Ishikawa (cell line): ENCODE data around the gene TREM2.

Experiments used
- CEBPB ChIP-seq: IDR thresholded peaks from 2 replicates; pipeline ENCODE4 v1.6.1; 2012
- CREB1 ChIP-seq: IDR thresholded peaks from 2 replicates; pipeline ENCODE4 v1.6.1; 2012; ENCODE audit warnings: low read depth
- EGR1 ChIP-seq: IDR thresholded peaks from 2 replicates; pipeline ENCODE4 v1.6.1; 2012
- EP300 ChIP-seq: IDR thresholded peaks from 2 replicates; pipeline ENCODE4 v1.6.1; 2012; ENCODE audit warnings: borderline replicate concordance
- FOXM1 ChIP-seq: IDR thresholded peaks from 2 replicates; pipeline ENCODE4 v1.6.1; 2012; ENCODE audit warnings: low read depth, borderline replicate concordance
- NFIC ChIP-seq: IDR thresholded peaks from 2 replicates; pipeline ENCODE4 v1.6.1; 2012
- RAD21 ChIP-seq: IDR thresholded peaks from 2 replicates; pipeline ENCODE4 v1.6.1; 2012; ENCODE audit warnings: low read depth
- TAF1 ChIP-seq: IDR thresholded peaks from 2 replicates; pipeline ENCODE4 v1.6.1; 2012; ENCODE audit warnings: low read depth, mild to moderate bottlenecking
- TCF12 ChIP-seq: IDR thresholded peaks from 2 replicates; pipeline ENCODE4 v1.6.1; 2012; ENCODE audit warnings: low read depth
- TEAD4 ChIP-seq: IDR thresholded peaks from 2 replicates; pipeline ENCODE4 v1.6.1; 2012
- YY1 ChIP-seq: IDR thresholded peaks from 2 replicates; pipeline ENCODE4 v1.6.1; 2012; ENCODE audit warnings: low read depth
- ZBTB7A ChIP-seq: IDR thresholded peaks from 2 replicates; pipeline ENCODE4 v1.6.1; 2012; ENCODE audit warnings: low read depth
- TF ChIP-seq, protein P1 (sequence below): IDR thresholded peaks from 2 replicates; pipeline ENCODE4 v1.6.1; 2012
- TF ChIP-seq, protein P2 (sequence below): IDR thresholded peaks from 2 replicates; pipeline ENCODE4 v1.6.1; 2012
- TF ChIP-seq, protein P3 (sequence below): IDR thresholded peaks from 2 replicates; pipeline ENCODE4 v1.6.1; 2012; ENCODE audit warnings: low read depth, mild to moderate bottlenecking

TREM2 gene

DNA sequence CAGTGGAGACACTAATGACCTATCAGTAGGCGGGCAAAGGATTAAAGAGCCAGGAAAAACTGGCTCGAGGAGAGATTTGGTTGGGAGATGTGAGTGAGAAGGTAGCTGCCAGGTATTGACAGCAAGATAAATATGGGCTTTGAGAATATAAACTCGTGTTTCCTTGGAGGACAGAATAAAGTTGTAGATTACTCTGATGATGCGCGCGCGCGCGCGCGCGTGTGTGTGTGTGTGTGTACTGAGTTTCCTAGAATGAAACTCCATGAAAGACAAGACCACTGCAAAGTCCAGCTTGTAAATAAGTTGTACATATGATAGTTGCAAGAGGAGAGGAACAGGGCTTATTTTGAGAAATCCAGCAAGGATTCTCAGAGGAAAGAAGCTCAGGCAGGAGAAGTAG, 13.3 kb upstream of the TREM2 start:
- TF ChIP-seq YY1, result no peak
- TF ChIP-seq FOXM1, result no peak
- TF ChIP-seq, protein P1, sequence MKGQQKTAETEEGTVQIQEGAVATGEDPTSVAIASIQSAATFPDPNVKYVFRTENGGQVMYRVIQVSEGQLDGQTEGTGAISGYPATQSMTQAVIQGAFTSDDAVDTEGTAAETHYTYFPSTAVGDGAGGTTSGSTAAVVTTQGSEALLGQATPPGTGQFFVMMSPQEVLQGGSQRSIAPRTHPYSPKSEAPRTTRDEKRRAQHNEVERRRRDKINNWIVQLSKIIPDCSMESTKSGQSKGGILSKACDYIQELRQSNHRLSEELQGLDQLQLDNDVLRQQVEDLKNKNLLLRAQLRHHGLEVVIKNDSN, result no peak
- no peak for TF ChIP-seq EGR1
- no peak for TF ChIP-seq RAD21
- no peak for TF ChIP-seq TAF1
- TF ChIP-seq, protein P2, sequence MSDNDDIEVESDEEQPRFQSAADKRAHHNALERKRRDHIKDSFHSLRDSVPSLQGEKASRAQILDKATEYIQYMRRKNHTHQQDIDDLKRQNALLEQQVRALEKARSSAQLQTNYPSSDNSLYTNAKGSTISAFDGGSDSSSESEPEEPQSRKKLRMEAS, result no peak
- TF ChIP-seq NFIC, result no peak

DNA sequence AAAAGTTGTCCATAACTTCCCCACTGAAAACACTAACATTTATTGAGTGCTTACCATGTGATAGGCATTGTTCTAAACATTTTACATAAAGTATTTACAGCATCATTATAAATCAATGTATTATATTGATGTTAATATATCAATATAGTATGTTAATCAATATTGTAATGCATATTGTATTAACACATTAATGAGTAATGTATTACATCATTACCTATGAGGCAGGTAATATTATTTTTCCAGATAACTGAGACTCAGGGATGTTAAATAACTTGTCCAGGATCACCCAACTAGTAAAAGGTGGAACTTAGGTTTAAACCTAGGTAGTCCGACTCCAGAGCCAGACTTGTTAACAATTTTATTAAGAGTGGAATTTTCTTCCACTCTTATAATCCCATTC, 12.2 kb upstream of the TREM2 start:
- TF ChIP-seq, protein P3, sequence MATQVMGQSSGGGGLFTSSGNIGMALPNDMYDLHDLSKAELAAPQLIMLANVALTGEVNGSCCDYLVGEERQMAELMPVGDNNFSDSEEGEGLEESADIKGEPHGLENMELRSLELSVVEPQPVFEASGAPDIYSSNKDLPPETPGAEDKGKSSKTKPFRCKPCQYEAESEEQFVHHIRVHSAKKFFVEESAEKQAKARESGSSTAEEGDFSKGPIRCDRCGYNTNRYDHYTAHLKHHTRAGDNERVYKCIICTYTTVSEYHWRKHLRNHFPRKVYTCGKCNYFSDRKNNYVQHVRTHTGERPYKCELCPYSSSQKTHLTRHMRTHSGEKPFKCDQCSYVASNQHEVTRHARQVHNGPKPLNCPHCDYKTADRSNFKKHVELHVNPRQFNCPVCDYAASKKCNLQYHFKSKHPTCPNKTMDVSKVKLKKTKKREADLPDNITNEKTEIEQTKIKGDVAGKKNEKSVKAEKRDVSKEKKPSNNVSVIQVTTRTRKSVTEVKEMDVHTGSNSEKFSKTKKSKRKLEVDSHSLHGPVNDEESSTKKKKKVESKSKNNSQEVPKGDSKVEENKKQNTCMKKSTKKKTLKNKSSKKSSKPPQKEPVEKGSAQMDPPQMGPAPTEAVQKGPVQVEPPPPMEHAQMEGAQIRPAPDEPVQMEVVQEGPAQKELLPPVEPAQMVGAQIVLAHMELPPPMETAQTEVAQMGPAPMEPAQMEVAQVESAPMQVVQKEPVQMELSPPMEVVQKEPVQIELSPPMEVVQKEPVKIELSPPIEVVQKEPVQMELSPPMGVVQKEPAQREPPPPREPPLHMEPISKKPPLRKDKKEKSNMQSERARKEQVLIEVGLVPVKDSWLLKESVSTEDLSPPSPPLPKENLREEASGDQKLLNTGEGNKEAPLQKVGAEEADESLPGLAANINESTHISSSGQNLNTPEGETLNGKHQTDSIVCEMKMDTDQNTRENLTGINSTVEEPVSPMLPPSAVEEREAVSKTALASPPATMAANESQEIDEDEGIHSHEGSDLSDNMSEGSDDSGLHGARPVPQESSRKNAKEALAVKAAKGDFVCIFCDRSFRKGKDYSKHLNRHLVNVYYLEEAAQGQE, result no peak
- TF ChIP-seq NFIC, result no peak
- TF ChIP-seq RAD21, result no peak
- no peak for TF ChIP-seq FOXM1
- TF ChIP-seq CEBPB, result no peak
- TF ChIP-seq EGR1, result no peak
- no peak for TF ChIP-seq TCF12
- no peak for TF ChIP-seq TAF1
- TF ChIP-seq TEAD4, result no peak
- TF ChIP-seq ZBTB7A, result no peak
- TF ChIP-seq, protein P1, result no peak
- TF ChIP-seq YY1, result no peak
- no peak for TF ChIP-seq CREB1
- TF ChIP-seq, protein P2, result no peak
- TF ChIP-seq EP300, result no peak

DNA sequence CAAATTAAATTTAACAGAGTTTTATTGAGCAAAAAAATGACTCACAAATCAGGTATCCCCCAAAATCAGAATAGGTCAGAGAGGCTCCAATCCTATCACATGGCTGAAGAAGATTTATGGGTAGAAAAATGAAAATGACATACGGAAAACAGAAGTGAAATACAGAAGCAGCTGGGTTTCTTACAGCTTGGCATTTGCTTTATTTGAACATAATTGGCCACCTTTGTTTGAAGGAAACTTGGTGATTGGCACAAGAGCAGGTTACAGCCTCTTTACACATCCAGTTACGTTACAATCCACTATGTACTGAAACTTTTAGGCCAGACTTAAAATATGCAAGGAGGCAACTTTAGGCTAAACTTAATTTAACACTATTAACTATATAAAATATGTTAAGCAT, 11.7 kb upstream of the TREM2 start:
- TF ChIP-seq TCF12 (no peak), NFIC (no peak), CEBPB (no peak), CREB1 (no peak), TEAD4 (no peak), RAD21 (no peak), EP300 (no peak)
- TF ChIP-seq, protein P1, result no peak
- TF ChIP-seq, protein P2, result no peak
- TF ChIP-seq, protein P3, result no peak

DNA sequence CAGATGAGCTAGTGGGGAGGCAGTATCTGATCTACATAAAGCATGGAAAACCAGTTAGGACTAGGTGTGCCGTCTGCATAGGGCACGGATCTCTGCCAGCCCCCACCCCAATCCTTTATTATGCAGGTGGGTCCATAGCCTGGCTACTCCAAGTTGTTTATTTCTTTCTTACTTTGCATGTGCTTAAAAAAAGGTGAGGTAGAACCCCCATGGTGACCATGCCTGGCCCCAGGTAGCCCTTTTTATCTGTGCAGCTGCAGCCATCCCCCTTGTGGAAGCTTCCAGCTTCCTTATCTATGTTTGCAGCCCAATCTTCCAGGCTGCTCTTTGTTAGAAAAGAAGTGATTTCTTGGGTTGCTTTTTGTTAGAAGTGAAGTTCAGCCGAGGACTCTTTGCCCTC, 9.0 kb upstream of the TREM2 start:
- TF ChIP-seq TAF1 (no peak), CEBPB (no peak), RAD21 (no peak), TEAD4 (no peak), CREB1 (no peak), EGR1 (no peak), NFIC (no peak), EP300 (no peak), ZBTB7A (no peak), YY1 (no peak), TCF12 (no peak), FOXM1 (no peak)
- TF ChIP-seq, protein P3, result no peak
- TF ChIP-seq, protein P2, result no peak
- TF ChIP-seq, protein P1, result no peak
